Endodermal cell (in vitro differentiated cells): ENCODE measurements around the gene TPP1. TPM values are rescaled to one million over a fixed set of nuclear protein-coding genes. Genes with fewer than 3 reads are reported as not detected.

Experiments
- DNase-seq: peaks from one replicate; pipeline ENCODE4 v3.0.0-alpha.2; 2017
- H3K27ac ChIP-seq: 2 replicates; pipeline ENCODE4 v1.5.1; 2013; ENCODE audit warnings: mild to moderate bottlenecking, low read depth, low read length, moderate library complexity
- H3K27me3 ChIP-seq: 2 replicates; pipeline ENCODE4 v1.6.1; 2013; ENCODE audit warnings: mild to moderate bottlenecking, low read length, moderate library complexity; ENCODE audit not compliant: insufficient read depth, control insufficient read depth, poor library complexity, severe bottlenecking
- H3K36me3 ChIP-seq: 2 replicates; pipeline ENCODE4 v1.7.0; 2013; ENCODE audit warnings: mild to moderate bottlenecking, low read length, moderate library complexity; ENCODE audit not compliant: control insufficient read depth, insufficient read depth
- H3K4me1 ChIP-seq: one replicate; pipeline ENCODE4 v1.7.0; 2013; ENCODE audit warnings: low read length; ENCODE audit not compliant: control insufficient read depth, insufficient read depth
- H3K4me3 ChIP-seq: 2 replicates; pipeline ENCODE4 v1.5.1; 2013; ENCODE audit warnings: mild to moderate bottlenecking, low read length, moderate library complexity
- H3K9ac ChIP-seq: 2 replicates; pipeline ENCODE4 v1.6.1; 2013; ENCODE audit warnings: mild to moderate bottlenecking, low read length, moderate library complexity; ENCODE audit not compliant: poor library complexity, severe bottlenecking; ENCODE audit errors: extremely low read depth
- H3K9me3 ChIP-seq: 2 replicates; pipeline ENCODE4 v1.6.1; 2013; ENCODE audit warnings: mild to moderate bottlenecking, low read length, moderate library complexity; ENCODE audit not compliant: control insufficient read depth
- H3K27ac Mint-ChIP-seq: 2 replicates; pipeline ENCODE4 v1.8.0; 2020; ENCODE audit warnings: mixed read lengths
- H3K27me3 Mint-ChIP-seq: 2 replicates; pipeline ENCODE4 v1.8.0; 2021; ENCODE audit warnings: mild to moderate bottlenecking, mixed read lengths; ENCODE audit not compliant: insufficient read depth
- H3K36me3 Mint-ChIP-seq: 2 replicates; pipeline ENCODE4 v1.8.0; 2020; ENCODE audit warnings: low read depth, mixed read lengths
- H3K4me1 Mint-ChIP-seq: 2 replicates; pipeline ENCODE4 v1.8.0; 2020; ENCODE audit warnings: mixed read lengths
- H3K4me3 Mint-ChIP-seq: 2 replicates; pipeline ENCODE4 v1.8.0; 2020; ENCODE audit warnings: mild to moderate bottlenecking, moderate library complexity, mixed read lengths
- H3K9me3 Mint-ChIP-seq: 2 replicates; pipeline ENCODE4 v1.8.0; 2020; ENCODE audit warnings: mild to moderate bottlenecking, mixed read lengths
- CTCF ChIP-seq: fragments of 200-600 bp; sonication (generic); conservative IDR thresholded peaks from 2 replicates; pipeline ENCODE4 v1.5.0; 2021; ENCODE audit warnings: antibody characterized with exemption, mild to moderate bottlenecking
- WGBS, 2 experiments: methylation state at CpG; one replicate each; pipeline versions ENCODE4 v1.1.5 to v1.1.7; 2013; ENCODE audit warnings: missing lambda C conversion rate in 2 of 2, mixed read lengths in 1 of 2; ENCODE audit not compliant: insufficient coverage in 1 of 2, insufficient read length in 1 of 2; 5-methylcytosine and 5-hydroxymethylcytosine counted together
- total RNA-seq, 2 donors: library from RNA; stranded (reverse); fragmentation: NEBNext Ultra II Directional in 1 of 2; extraction: Animal tissue kit (Norgen Biotek cat#: 25700) in 1 of 2; gene quantifications; 2 replicates in 1 of 2; 3 replicates in 1 of 2; pipeline ENCODE4 v1.2.1, GENCODE V29; 2021

TPP1 gene
- total RNA-seq, 2 donors from 2014 or later, result 68.3 to 71.0 TPM

DNA sequence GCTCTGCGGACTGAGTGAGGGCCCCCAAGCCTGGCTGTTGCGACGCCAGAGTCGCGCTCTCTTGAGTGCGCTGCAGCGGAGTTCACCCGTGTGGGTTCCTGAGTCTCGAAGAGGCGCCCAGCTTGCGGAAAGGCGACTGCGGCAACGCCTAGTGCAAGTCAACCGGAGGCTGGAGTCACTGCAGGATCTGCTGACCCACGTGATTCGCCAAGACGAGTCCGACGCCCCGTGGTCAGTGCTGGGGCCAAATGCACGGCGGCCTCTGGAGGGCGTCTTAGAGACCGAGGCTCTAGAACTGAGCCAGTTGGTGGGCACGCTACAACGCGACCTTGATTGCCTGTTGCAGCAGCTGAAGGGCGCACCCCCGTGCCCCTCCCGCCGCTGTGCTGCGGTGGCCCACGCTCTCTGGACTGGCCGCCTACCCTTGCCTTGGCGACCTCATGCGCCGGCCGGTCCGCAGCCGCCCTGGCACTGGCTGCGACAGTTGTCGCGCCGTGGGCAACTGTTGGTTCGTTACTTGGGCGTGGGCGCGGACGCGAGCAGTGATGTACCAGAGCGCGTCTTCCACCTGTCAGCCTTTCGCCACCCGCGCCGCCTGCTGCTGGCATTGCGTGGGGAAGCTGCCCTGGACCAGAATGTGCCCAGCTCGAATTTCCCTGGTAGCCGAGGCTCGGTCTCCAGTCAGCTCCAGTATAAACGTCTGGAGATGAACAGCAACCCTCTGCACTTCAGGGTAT lies 48.4 kb downstream of the TPP1 start:
- DNase-seq, result peak; percentile 61
- Histone ChIP-seq H3K27ac (no peak overlapping the region), H3K27me3 (no peaks in the 10 kb centered on the region), H3K4me3 (no peak overlapping the region), H3K9me3 (no peaks in the 10 kb centered on the region), H3K36me3 (no peaks in the 10 kb centered on the region), H3K9ac (no peak overlapping the region), H3K4me1 (no peaks in the 10 kb centered on the region)
- H3K27ac Mint-ChIP-seq, result no peak overlapping the region
- WGBS, 2 experiments, result 95 to 98% methylated on average over 47 to 62 of the region's 62 CpGs
- H3K9me3 Mint-ChIP-seq, result no peaks in the 10 kb centered on the region
- H3K27me3 Mint-ChIP-seq, result peaks cover 1% of the 10 kb centered on the region
- H3K4me3 Mint-ChIP-seq, result no peak overlapping the region
- H3K36me3 Mint-ChIP-seq, result peaks cover 2% of the 10 kb centered on the region
- H3K4me1 Mint-ChIP-seq, result peaks cover 7% of the 10 kb centered on the region
- no peak for TF ChIP-seq CTCF

DNA sequence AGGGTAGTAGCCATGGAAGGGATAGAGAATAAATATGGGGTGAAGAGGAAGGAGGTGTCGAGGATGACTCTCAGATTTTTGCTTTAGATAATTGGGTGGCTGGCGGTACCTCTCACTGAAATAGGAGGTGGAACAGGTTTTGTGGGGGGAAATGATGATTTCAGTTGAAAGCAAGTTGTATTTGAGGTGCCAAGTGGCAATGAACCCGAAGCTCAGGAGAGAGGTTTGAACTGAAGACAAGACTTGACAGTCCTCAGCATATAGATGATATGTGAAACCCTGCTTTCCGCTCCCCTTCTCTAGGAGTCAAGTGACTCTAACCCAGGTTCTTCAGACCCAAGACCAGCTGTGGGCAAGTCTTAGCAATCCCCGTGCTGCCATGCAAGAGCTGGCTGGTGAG lies 49.5 kb downstream of the TPP1 start:
- Histone ChIP-seq H3K9ac (no peak overlapping the region), H3K4me3 (no peak overlapping the region), H3K36me3 (no peaks in the 10 kb centered on the region), H3K9me3 (no peaks in the 10 kb centered on the region), H3K27me3 (no peaks in the 10 kb centered on the region), H3K27ac (no peak overlapping the region), H3K4me1 (no peaks in the 10 kb centered on the region)
- no peak overlapping the region for H3K27ac Mint-ChIP-seq
- H3K9me3 Mint-ChIP-seq, result no peaks in the 10 kb centered on the region
- TF ChIP-seq CTCF, result no peak
- peaks cover 7% of the 10 kb centered on the region for H3K4me1 Mint-ChIP-seq
- peaks cover 1% of the 10 kb centered on the region for H3K27me3 Mint-ChIP-seq
- H3K36me3 Mint-ChIP-seq, result peaks cover 2% of the 10 kb centered on the region
- 86 to 97% methylated on average over 5 of the region's 5 CpGs for WGBS, 2 experiments
- DNase-seq, result no peak
- H3K4me3 Mint-ChIP-seq, result no peak overlapping the region

- peak; percentile 81 for DNase-seq
- Mint-ChIP-seq H3K27me3 (peaks cover 1% of the 10 kb centered on the region), H3K9me3 (no peaks in the 10 kb centered on the region), H3K27ac (peak overlapping the region; percentile 49), H3K36me3 (peaks cover 2% of the 10 kb centered on the region), H3K4me3 (no peak overlapping the region), H3K4me1 (peaks cover 7% of the 10 kb centered on the region)
- Histone ChIP-seq H3K36me3 (no peaks in the 10 kb centered on the region), H3K4me1 (no peaks in the 10 kb centered on the region), H3K9ac (no peak overlapping the region), H3K27ac (no peak overlapping the region), H3K4me3 (no peak overlapping the region), H3K9me3 (no peaks in the 10 kb centered on the region), H3K27me3 (no peaks in the 10 kb centered on the region)
- TF ChIP-seq CTCF, result peak; percentile 50
- WGBS, 2 experiments, result 78 to 80% methylated on average over 2 to 4 of the region's 4 CpGs
Measured at GRCh38 chr11:6568191-6568918, 50.9 kb downstream of the TPP1 start.
